Neural crest cell (in vitro differentiated cells): ENCODE measurements around the gene BCR. TPM values are rescaled to one million over a fixed set of nuclear protein-coding genes. Genes with fewer than 3 reads are reported as not detected.

Source experiments
- DNase-seq: peaks from one replicate; pipeline ENCODE4 v3.0.0; 2021; ENCODE audit warnings: low read depth, mixed read lengths, low spot score
- H3K27ac Mint-ChIP-seq: one replicate; pipeline ENCODE4 v1.8.0; 2021; ENCODE audit warnings: mild to moderate bottlenecking, mixed read lengths; ENCODE audit not compliant: unreplicated experiment
- H3K27me3 Mint-ChIP-seq: 2 replicates; pipeline ENCODE4 v1.8.0; 2021; ENCODE audit warnings: low read depth, mild to moderate bottlenecking, mixed read lengths
- H3K36me3 Mint-ChIP-seq: 2 replicates; pipeline ENCODE4 v1.8.0; 2021; ENCODE audit warnings: low read depth, mild to moderate bottlenecking, mixed read lengths
- H3K4me1 Mint-ChIP-seq: 2 replicates; pipeline ENCODE4 v1.8.0; 2021; ENCODE audit warnings: mixed read lengths
- H3K4me3 Mint-ChIP-seq: one replicate; pipeline ENCODE4 v1.8.0; 2021; ENCODE audit warnings: mild to moderate bottlenecking, mixed read lengths
- H3K9me3 Mint-ChIP-seq: 2 replicates; pipeline ENCODE4 v1.8.0; 2021; ENCODE audit warnings: mixed read lengths
- total RNA-seq: library from RNA; stranded (reverse); gene quantifications from 2 replicates; pipeline ENCODE4 v1.2.1, GENCODE V29; 2021
- TF ChIP-seq, protein P1 (sequence below): fragments of 200-600 bp; sonication (generic); conservative IDR thresholded peaks from 2 replicates; pipeline ENCODE4 v1.5.0; 2021; ENCODE audit warnings: antibody characterized with exemption, mild to moderate bottlenecking

BCR gene
- total RNA-seq, 1 donor from 2014 or later, result 54.2 TPM

DNA sequence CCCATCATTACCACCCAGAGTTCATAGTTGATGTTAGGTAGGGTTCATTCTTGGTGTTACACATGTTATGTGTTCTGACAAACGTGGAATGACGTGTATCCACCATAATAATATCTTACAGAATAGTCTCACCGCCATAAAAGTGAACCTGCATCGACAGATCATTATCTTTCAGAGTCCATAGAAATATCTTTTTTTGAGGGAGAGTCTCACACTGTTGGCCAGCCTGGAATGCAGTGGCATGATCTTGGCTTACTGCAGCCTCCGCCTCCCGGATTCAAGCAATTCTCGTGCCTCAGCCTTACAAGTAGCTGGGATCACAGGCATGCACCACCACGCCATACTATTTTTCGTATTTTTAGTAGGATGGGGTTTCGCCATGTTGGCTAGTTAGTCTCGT, 113.9 kb downstream of the BCR start:
- TF ChIP-seq, protein P1, sequence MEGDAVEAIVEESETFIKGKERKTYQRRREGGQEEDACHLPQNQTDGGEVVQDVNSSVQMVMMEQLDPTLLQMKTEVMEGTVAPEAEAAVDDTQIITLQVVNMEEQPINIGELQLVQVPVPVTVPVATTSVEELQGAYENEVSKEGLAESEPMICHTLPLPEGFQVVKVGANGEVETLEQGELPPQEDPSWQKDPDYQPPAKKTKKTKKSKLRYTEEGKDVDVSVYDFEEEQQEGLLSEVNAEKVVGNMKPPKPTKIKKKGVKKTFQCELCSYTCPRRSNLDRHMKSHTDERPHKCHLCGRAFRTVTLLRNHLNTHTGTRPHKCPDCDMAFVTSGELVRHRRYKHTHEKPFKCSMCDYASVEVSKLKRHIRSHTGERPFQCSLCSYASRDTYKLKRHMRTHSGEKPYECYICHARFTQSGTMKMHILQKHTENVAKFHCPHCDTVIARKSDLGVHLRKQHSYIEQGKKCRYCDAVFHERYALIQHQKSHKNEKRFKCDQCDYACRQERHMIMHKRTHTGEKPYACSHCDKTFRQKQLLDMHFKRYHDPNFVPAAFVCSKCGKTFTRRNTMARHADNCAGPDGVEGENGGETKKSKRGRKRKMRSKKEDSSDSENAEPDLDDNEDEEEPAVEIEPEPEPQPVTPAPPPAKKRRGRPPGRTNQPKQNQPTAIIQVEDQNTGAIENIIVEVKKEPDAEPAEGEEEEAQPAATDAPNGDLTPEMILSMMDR, result no peak
- Mint-ChIP-seq H3K4me1 (peaks cover 27% of the 10 kb centered on the region), H3K9me3 (no peaks in the 10 kb centered on the region), H3K27ac (no peak overlapping the region), H3K4me3 (no peak overlapping the region), H3K36me3 (peaks cover 18% of the 10 kb centered on the region), H3K27me3 (no peaks in the 10 kb centered on the region)
- DNase-seq, result no peak

DNA sequence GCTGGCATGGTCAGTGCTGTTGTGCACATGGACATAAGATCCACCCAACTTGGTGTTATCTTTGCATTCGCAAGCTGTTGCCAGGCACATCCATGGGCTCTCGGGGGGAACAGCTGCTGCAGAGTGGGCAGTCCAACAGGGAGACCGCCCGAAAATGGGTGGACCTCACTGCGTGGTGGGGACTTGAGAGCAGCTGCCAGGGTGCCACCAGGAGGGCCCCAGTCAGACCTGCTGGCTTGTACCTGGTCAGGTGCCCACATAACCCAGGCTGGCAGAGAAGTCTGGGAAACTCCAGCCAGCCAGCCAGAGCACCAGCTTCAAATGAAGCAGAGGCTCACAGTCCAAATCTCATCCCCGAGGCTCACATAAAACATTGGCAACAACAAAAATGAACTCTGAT, 120.2 kb downstream of the BCR start:
- Mint-ChIP-seq H3K27me3 (no peaks in the 10 kb centered on the region), H3K4me3 (no peak overlapping the region), H3K27ac (no peak overlapping the region), H3K36me3 (peaks cover 10% of the 10 kb centered on the region), H3K4me1 (no peaks in the 10 kb centered on the region), H3K9me3 (no peaks in the 10 kb centered on the region)
- TF ChIP-seq, protein P1, result no peak
- no peak for DNase-seq

DNA sequence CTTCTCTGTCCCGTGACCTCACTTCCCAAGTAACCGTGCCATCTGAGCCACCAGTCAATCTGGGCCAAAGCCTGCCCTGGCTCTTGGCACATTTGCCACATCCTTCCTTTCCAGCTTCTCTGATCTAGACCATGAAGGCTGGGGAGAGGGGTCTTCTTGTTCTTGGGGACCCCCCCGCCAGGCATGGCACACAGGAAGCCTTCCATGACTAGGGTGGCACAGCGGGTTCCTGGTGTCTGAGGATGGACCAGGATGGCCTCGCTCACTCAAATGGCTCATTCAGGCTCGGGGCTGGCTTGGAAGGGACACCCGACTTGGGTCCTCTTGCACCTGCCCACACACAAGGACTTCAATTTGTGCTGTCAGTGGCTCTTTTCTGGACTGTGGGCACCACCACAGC, 121.3 kb downstream of the BCR start:
- Mint-ChIP-seq H3K27ac (no peak overlapping the region), H3K4me3 (no peak overlapping the region), H3K36me3 (peaks cover 10% of the 10 kb centered on the region), H3K4me1 (no peaks in the 10 kb centered on the region), H3K9me3 (no peaks in the 10 kb centered on the region), H3K27me3 (no peaks in the 10 kb centered on the region)
- no peak for DNase-seq
- TF ChIP-seq, protein P1, result no peak

DNA sequence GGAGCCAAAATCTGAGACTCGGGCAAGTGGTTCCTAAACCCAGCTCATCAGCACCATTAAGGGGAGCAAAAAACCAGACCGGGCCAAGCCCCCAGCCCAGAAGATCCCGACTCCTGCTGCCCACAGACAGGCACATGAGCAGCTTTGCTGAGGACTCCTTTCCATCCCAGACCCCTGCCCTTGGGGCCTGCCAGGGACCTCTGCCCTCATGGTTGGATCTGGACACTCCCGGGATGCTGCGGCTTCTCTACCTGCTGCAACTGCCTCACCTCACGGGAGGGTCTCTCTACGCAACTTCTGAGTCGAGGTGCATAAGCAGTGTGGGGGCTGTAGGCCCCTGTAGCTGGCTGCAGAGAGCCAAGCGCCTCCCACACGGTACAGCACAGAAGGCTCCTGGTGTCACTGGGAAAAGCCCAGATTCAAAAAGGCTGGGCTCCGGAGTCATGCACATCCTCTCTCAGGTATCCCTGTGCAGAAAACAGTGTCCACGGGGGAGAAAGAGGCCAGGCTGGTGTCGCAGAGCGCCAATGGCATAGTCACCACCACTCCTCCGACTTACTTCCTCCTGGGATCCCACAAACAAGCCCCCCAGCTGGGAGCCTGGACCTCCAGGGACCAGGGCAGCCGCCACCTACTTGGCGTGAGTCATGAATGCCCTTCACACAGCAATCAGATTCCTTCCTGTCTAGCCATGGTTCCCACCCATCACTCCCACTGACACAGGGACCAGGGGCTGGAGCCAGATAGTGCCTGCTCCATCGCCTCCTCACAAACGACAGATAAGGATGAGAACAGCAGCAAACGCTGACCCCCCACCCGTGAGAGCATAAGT, 122.1 kb downstream of the BCR start:
- TF ChIP-seq, protein P1, result no peak
- Mint-ChIP-seq H3K27me3 (no peaks in the 10 kb centered on the region), H3K4me3 (no peak overlapping the region), H3K9me3 (no peaks in the 10 kb centered on the region), H3K27ac (no peak overlapping the region), H3K36me3 (peaks cover 10% of the 10 kb centered on the region), H3K4me1 (no peaks in the 10 kb centered on the region)
- no peak for DNase-seq

DNA sequence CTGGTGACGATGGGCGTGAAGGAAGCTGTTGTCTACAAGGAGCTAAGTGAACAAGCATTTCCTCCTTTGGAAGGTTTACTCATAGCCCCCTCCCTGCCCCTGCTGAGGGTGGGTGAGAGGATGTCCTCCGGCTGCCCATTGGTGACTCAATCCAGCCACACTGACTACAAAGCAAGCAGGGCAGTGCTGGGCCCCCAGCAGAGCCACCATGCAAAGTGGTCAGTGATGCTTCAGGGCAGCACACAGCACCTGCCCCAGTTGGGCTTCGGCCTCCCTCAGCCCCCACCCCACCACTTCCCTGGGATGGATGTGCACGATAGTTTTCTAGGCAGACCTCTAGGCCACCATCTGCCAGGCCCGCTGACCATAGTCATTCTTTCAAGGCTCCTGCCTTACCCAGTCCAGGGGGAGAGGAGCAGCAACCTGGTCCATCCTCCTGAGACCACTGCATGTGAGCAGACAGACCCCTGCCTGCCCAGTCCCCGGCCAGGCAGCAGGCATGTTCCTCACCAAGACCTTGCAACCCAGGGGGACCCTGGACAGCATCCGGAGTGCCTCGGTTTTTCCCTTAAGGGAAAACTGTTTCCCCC, 125.1 kb downstream of the BCR start:
- no peak overlapping the region for H3K27ac Mint-ChIP-seq
- no peaks in the 10 kb centered on the region for H3K9me3 Mint-ChIP-seq
- TF ChIP-seq, protein P1, result no peak
- H3K27me3 Mint-ChIP-seq, result no peaks in the 10 kb centered on the region
- no peak overlapping the region for H3K4me3 Mint-ChIP-seq
- H3K4me1 Mint-ChIP-seq, result peaks cover 2% of the 10 kb centered on the region
- peaks cover 3% of the 10 kb centered on the region for H3K36me3 Mint-ChIP-seq
- DNase-seq, result no peak
